GM10266 (cell line): ENCODE measurements around the gene KBTBD7.
"Not testable (repeated sequence)": the region's sequence is repeated elsewhere in the genome, so short reads cannot be mapped to it uniquely, and the experiment has no call there.

Experiments
- DNase-seq: peaks from one replicate; pipeline ENCODE4 v3.0.0; 2012; ENCODE audit errors: extremely low spot score
- CTCF ChIP-seq: IDR thresholded peaks from 2 replicates; pipeline ENCODE4 v1.5.1; 2012; ENCODE audit warnings: mild to moderate bottlenecking, low read depth; ENCODE audit not compliant: control insufficient read depth, insufficient read depth; ENCODE audit errors: missing control alignments

The KBTBD7 gene

DNA sequence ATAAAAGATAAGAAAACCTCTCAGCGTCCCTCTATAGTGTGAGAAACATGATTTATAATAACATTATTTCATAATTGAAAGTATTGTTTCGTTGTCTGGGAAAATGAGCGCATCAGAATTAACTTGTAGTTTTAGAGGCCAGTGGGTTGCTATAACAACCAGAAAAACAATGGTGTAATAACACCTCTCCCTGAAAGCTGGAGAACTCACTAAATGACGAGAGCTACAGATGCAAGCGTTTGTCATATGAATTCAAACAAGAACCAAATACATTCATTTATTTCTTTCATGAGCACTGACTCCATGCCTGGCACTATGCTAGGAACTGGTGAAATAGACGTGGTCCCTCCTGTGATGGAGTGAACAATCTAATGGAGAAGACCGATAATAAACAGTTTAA is 16.3 kb downstream of the KBTBD7 start:
- no peak for DNase-seq
- no peak for TF ChIP-seq CTCF

GRCh38 chr13:41177616-41178015 is 16.8 kb downstream of the KBTBD7 start:
- no peak for TF ChIP-seq CTCF
- no peak for DNase-seq

DNA sequence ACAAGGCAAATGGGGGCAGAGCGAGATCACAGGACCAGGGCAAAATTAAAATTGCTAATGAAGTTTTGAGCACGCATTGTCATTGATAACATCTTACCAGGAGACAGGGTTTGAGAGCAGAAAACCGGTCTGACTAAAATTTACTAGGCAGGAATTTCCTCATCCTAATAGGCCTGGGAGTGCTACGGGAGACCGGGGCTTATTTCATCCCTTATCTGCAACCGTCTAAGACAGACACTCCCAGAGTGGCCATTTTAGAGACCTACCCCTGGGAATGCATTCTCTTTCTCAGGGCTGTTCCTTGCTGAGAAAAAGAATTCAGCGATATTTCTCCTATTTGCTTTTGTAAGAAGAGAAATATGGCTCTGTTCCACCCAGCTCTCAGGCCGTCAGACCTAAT is 18.8 kb downstream of the KBTBD7 start:
- DNase-seq = not testable (repeated sequence)

DNA sequence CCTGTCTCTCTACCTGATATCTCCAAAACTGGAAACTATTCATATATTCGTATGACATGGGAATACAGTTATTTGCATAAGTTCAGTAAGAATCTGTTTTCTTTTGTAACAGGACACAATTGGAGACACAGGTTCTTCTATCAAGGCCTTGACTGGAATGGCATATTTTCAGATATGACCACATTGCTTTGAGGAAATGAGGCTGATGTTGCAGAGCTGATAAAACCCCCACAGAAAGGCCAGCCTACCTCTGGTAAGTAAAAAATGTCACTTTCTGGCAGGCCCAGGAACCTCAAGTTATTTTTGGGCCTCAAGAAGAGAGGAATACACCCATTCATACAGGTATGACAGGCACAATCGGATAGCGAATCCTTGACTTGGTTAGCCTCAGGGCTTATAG is 32.2 kb downstream of the KBTBD7 start:
- no peak for TF ChIP-seq CTCF
- DNase-seq = no peak

GRCh38 chr13:41159174-41159573 is 35.2 kb downstream of the KBTBD7 start:
- DNase-seq = no peak
- TF ChIP-seq CTCF = no peak

DNA sequence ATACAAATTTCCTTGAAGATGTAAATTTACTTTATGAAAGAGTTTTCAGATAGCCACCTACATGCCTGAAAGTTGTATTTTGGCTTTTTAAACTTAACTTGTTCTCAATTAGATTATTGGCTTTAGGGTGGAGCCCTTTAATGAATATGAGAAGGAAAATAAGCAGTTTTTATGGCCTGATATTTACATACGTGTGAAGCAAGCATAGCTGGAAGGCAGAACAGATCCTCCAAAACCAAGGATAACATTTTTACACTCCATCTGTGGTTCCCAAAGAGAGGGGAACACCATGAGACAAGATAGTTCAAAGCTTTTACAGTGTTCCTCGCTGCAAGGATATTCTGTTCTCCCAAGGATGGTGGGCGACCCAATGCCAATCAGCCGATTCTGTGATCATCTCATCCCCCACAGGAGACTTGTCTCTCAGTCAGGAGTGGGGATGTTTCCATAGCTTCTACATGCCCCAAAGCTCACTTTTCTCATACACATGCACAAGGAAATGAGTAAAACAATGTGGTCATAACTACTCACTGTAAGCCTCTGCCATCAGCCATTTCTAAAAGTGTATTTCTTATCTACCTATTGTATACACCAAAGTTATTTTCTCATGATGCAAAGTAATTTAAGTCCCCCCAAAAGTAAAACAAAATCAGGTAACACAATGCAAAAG is 37.2 kb downstream of the KBTBD7 start:
- DNase-seq = no peak
- no peak for TF ChIP-seq CTCF

DNA sequence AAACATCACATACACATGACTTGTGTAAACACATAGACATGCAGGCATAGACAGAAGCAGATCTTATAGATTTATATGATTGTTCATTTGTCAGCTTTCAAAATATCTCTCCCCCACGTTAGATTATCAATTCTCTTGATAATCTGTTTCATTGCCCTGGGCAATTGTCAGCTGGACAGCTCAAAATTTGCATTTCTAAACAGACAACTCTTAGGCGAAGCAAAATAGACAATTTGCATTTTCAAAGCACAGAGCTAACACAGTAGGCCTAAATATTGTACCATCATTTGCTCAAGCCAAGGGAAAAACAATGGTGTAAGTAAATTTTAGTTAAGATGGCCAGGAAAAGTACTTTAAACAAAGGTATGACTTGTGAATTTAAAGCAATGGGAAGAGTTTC is 37.7 kb downstream of the KBTBD7 start:
- TF ChIP-seq CTCF = no peak
- no peak for DNase-seq

- no peak for TF ChIP-seq CTCF
- no peak for DNase-seq
These were observed 40.3 kb downstream of the KBTBD7 start for GRCh38 chr13:41154042-41154441.
